Neural crest cell (in vitro differentiated cells): ENCODE results near the gene GAS1. TPM values are rescaled to one million over a fixed set of nuclear protein-coding genes. Genes with fewer than 3 reads are reported as not detected.

ENCODE experiments used
- DNase-seq: peaks from one replicate; pipeline ENCODE4 v3.0.0; 2021; ENCODE audit warnings: low read depth, mixed read lengths, low spot score
- H3K27ac Mint-ChIP-seq: one replicate; pipeline ENCODE4 v1.8.0; 2021; ENCODE audit warnings: mild to moderate bottlenecking, mixed read lengths; ENCODE audit not compliant: unreplicated experiment
- H3K27me3 Mint-ChIP-seq: 2 replicates; pipeline ENCODE4 v1.8.0; 2021; ENCODE audit warnings: low read depth, mild to moderate bottlenecking, mixed read lengths
- H3K36me3 Mint-ChIP-seq: 2 replicates; pipeline ENCODE4 v1.8.0; 2021; ENCODE audit warnings: low read depth, mild to moderate bottlenecking, mixed read lengths
- H3K4me1 Mint-ChIP-seq: 2 replicates; pipeline ENCODE4 v1.8.0; 2021; ENCODE audit warnings: mixed read lengths
- H3K4me3 Mint-ChIP-seq: one replicate; pipeline ENCODE4 v1.8.0; 2021; ENCODE audit warnings: mild to moderate bottlenecking, mixed read lengths
- H3K9me3 Mint-ChIP-seq: 2 replicates; pipeline ENCODE4 v1.8.0; 2021; ENCODE audit warnings: mixed read lengths
- CTCF ChIP-seq: fragments of 200-600 bp; sonication (generic); conservative IDR thresholded peaks from 2 replicates; pipeline ENCODE4 v1.5.0; 2021; ENCODE audit warnings: antibody characterized with exemption, mild to moderate bottlenecking
- total RNA-seq: library from RNA; stranded (reverse); gene quantifications from 2 replicates; pipeline ENCODE4 v1.2.1, GENCODE V29; 2021

GAS1 gene
- total RNA-seq, 1 donor from 2014 or later = 24.6 TPM

GRCh38 chr9:86907346-86907745, 40.0 kb downstream of the GAS1 start:
- Mint-ChIP-seq H3K9me3 (peaks cover 4% of the 10 kb centered on the region), H3K27ac (no peak overlapping the region), H3K27me3 (no peaks in the 10 kb centered on the region), H3K4me1 (peaks cover 22% of the 10 kb centered on the region), H3K36me3 (no peaks in the 10 kb centered on the region), H3K4me3 (no peak overlapping the region)
- no peak for DNase-seq
- no peak for TF ChIP-seq CTCF

- no peak for TF ChIP-seq CTCF
- Mint-ChIP-seq H3K4me1 (peaks cover 30% of the 10 kb centered on the region), H3K36me3 (no peaks in the 10 kb centered on the region), H3K27ac (peak overlapping the region; percentile 28), H3K9me3 (no peaks in the 10 kb centered on the region), H3K4me3 (peak overlapping the region; percentile 70), H3K27me3 (peaks cover 14% of the 10 kb centered on the region)
- DNase-seq = no peak
Measured at GRCh38 chr9:86903734-86904085, 43.6 kb downstream of the GAS1 start.

GRCh38 chr9:86902991-86903733, 44.1 kb downstream of the GAS1 start:
- H3K36me3 Mint-ChIP-seq = no peaks in the 10 kb centered on the region
- H3K4me3 Mint-ChIP-seq = peak overlapping the region; percentile 70
- TF ChIP-seq CTCF = no peak
- DNase-seq = peak; percentile 26
- peaks cover 30% of the 10 kb centered on the region for H3K4me1 Mint-ChIP-seq
- peaks cover 16% of the 10 kb centered on the region for H3K27me3 Mint-ChIP-seq
- H3K9me3 Mint-ChIP-seq = no peaks in the 10 kb centered on the region
- H3K27ac Mint-ChIP-seq = peak overlapping the region; percentile 75

GRCh38 chr9:86902586-86902985, 44.7 kb downstream of the GAS1 start:
- peak overlapping the region; percentile 75 for H3K27ac Mint-ChIP-seq
- peak; percentile 21 for DNase-seq
- peaks cover 30% of the 10 kb centered on the region for H3K4me1 Mint-ChIP-seq
- no peaks in the 10 kb centered on the region for H3K36me3 Mint-ChIP-seq
- H3K27me3 Mint-ChIP-seq = peaks cover 17% of the 10 kb centered on the region
- H3K9me3 Mint-ChIP-seq = no peaks in the 10 kb centered on the region
- peak overlapping the region; percentile 70 for H3K4me3 Mint-ChIP-seq
- no peak for TF ChIP-seq CTCF

GRCh38 chr9:86902176-86902575, 45.1 kb downstream of the GAS1 start:
- peak overlapping the region; percentile 70 for H3K4me3 Mint-ChIP-seq
- no peak overlapping the region for H3K27ac Mint-ChIP-seq
- H3K4me1 Mint-ChIP-seq = peaks cover 30% of the 10 kb centered on the region
- no peak for TF ChIP-seq CTCF
- DNase-seq = no peak
- no peaks in the 10 kb centered on the region for H3K9me3 Mint-ChIP-seq
- peaks cover 17% of the 10 kb centered on the region for H3K27me3 Mint-ChIP-seq
- no peaks in the 10 kb centered on the region for H3K36me3 Mint-ChIP-seq
